GM23338 (cell line): Measurements from ENCODE around the gene IL13. TPM values are rescaled to one million over a fixed set of nuclear protein-coding genes. Genes with fewer than 3 reads are reported as not detected.

Experiments
- ATAC-seq: fragments of 200-7000 bp; cut with Tn5 transposase; 3 replicates; pipeline ENCODE4 v1.9.1; 2020
- DNase-seq: peaks from one replicate; pipeline ENCODE4 v3.0.0-alpha.2; 2015; ENCODE audit warnings: low spot score
- H2AFZ ChIP-seq: fragments of 200-600 bp; sonication (generic); 2 replicates; pipeline ENCODE4 v1.8.0; 2016; ENCODE audit warnings: antibody characterized with exemption, mild to moderate bottlenecking, moderate library complexity
- H3F3A ChIP-seq: fragments of 200-600 bp; sonication (generic); replicated peaks from 2 replicates; pipeline ENCODE4 v1.8.0; 2017; ENCODE audit warnings: antibody characterized with exemption, mixed run types, low read depth
- H3K27ac ChIP-seq: fragments of 200-600 bp; sonication (generic); 2 replicates; pipeline ENCODE4 v1.6.1; 2016; ENCODE audit warnings: low read depth
- H3K27me3 ChIP-seq: fragments of 200-600 bp; sonication (generic); 2 replicates; pipeline ENCODE4 v1.8.0; 2016; ENCODE audit warnings: mild to moderate bottlenecking, mixed run types, moderate library complexity; ENCODE audit not compliant: insufficient read depth
- H3K36me3 ChIP-seq: fragments of 200-600 bp; sonication (generic); 2 replicates; pipeline ENCODE4 v1.8.0; 2016; ENCODE audit warnings: mild to moderate bottlenecking; ENCODE audit not compliant: insufficient read depth
- H3K4me1 ChIP-seq: fragments of 200-600 bp; sonication (generic); 2 replicates; pipeline ENCODE4 v1.8.0; 2016; ENCODE audit warnings: mild to moderate bottlenecking, moderate library complexity; ENCODE audit not compliant: insufficient read depth
- H3K4me2 ChIP-seq: fragments of 200-600 bp; sonication (generic); 2 replicates; pipeline ENCODE4 v1.7.1; 2017; ENCODE audit warnings: mixed run types
- H3K4me3 ChIP-seq: fragments of 200-600 bp; sonication (generic); 2 replicates; pipeline ENCODE4 v1.6.1; 2016; ENCODE audit warnings: mixed run types
- H3K79me2 ChIP-seq: fragments of 200-600 bp; sonication (generic); replicated peaks from 2 replicates; pipeline ENCODE4 v1.8.0; 2017; ENCODE audit warnings: mild to moderate bottlenecking; ENCODE audit not compliant: insufficient read depth
- H3K9me2 ChIP-seq: fragments of 200-600 bp; sonication (generic); 2 replicates; pipeline ENCODE4 v1.8.0; 2017; ENCODE audit not compliant: insufficient read depth
- H4K20me1 ChIP-seq: fragments of 200-600 bp; sonication (generic); replicated peaks from 2 replicates; pipeline ENCODE4 v1.8.0; 2017; ENCODE audit warnings: mild to moderate bottlenecking; ENCODE audit not compliant: insufficient read depth
- H3K27ac Mint-ChIP-seq: 2 replicates; pipeline ENCODE4 v1.8.0; 2020; ENCODE audit warnings: inconsistent platforms, mild to moderate bottlenecking, moderate library complexity, mixed read lengths
- H3K27me3 Mint-ChIP-seq: 3 replicates; pipeline ENCODE4 v1.8.0; 2022; ENCODE audit warnings: low read depth, mild to moderate bottlenecking, moderate library complexity, mixed read lengths, inconsistent platforms; ENCODE audit not compliant: insufficient read depth, poor library complexity
- H3K36me3 Mint-ChIP-seq: 3 replicates; pipeline ENCODE4 v1.8.0; 2021; ENCODE audit warnings: low read depth, mild to moderate bottlenecking, inconsistent platforms, moderate library complexity, mixed read lengths
- H3K4me1 Mint-ChIP-seq: 3 replicates; pipeline ENCODE4 v1.8.0; 2020; ENCODE audit warnings: mild to moderate bottlenecking, inconsistent platforms, mixed read lengths
- H3K4me3 Mint-ChIP-seq: 3 replicates; pipeline ENCODE4 v1.8.0; 2021; ENCODE audit warnings: moderate library complexity, mild to moderate bottlenecking, inconsistent platforms, mixed read lengths
- H3K9me3 Mint-ChIP-seq: 3 replicates; pipeline ENCODE4 v1.8.0; 2020; ENCODE audit warnings: moderate library complexity, mild to moderate bottlenecking, inconsistent platforms, mixed read lengths
- CREB1 ChIP-seq: fragments of 250-450 bp; sonication (Bioruptor Pico); IDR thresholded peaks from 2 replicates; pipeline ENCODE4 v1.5.0; 2020; ENCODE audit warnings: low read depth, mild to moderate bottlenecking, moderate library complexity
- CTCF ChIP-seq, 2 experiments: fragments of 200-600 bp in 1 of 2; sonication (generic) in 1 of 2; conservative IDR thresholded peaks; 2 replicates each; pipeline versions ENCODE4 v1.5.1 to v1.6.1; 2016 to 2017; ENCODE audit warnings: antibody characterized with exemption in 2 of 2, low read depth in 2 of 2, mild to moderate bottlenecking in 2 of 2, moderate library complexity in 1 of 2
- EZH2 ChIP-seq: fragments of 200-600 bp; sonication (generic); IDR thresholded peaks from one replicate; pipeline ENCODE4 v1.8.0; 2017; ENCODE audit warnings: antibody characterized with exemption, mild to moderate bottlenecking, low read depth; ENCODE audit not compliant: unreplicated experiment
- EZH2phosphoT487 ChIP-seq: fragments of 200-600 bp; sonication (generic); IDR thresholded peaks from one replicate; pipeline ENCODE4 v1.8.1; 2018; ENCODE audit warnings: antibody characterized with exemption; ENCODE audit not compliant: unreplicated experiment
- JUNB ChIP-seq: IDR thresholded peaks from one replicate; pipeline ENCODE4 v1.6.1; 2016; ENCODE audit warnings: antibody characterized with exemption; ENCODE audit not compliant: unreplicated experiment
- NANOG ChIP-seq: IDR thresholded peaks from 2 replicates; pipeline ENCODE4 v1.6.1; 2016; ENCODE audit warnings: antibody characterized with exemption, borderline replicate concordance
- POLR2AphosphoS5 ChIP-seq: IDR thresholded peaks from 2 replicates; pipeline ENCODE4 v1.6.1; 2016; ENCODE audit warnings: antibody characterized with exemption, low read depth
- STAT1 ChIP-seq: IDR thresholded peaks from one replicate; pipeline ENCODE4 v1.6.1; 2016; ENCODE audit warnings: antibody characterized with exemption; ENCODE audit not compliant: unreplicated experiment
- ZNF114 ChIP-seq: fragments of 250-450 bp; sonication (Bioruptor Pico); IDR thresholded peaks from 2 replicates; pipeline ENCODE4 v1.5.0; 2020; ENCODE audit warnings: mild to moderate bottlenecking, moderate library complexity
- ZNF331 ChIP-seq: fragments of 250-450 bp; sonication (Bioruptor Pico); IDR thresholded peaks from 2 replicates; pipeline ENCODE4 v1.5.0; 2020; ENCODE audit warnings: low read depth, mild to moderate bottlenecking, moderate library complexity
- ZNF462 ChIP-seq: fragments of 250-450 bp; sonication (Bioruptor Pico); IDR thresholded peaks from 2 replicates; pipeline ENCODE4 v1.5.0; 2020; ENCODE audit warnings: mild to moderate bottlenecking, moderate library complexity
- polyA plus RNA-seq: library from polyadenylated mRNA; unstranded; fragments of >200 nt; fragmentation: Nextera tagmentation; extraction: Ambion mirVana; gene quantifications from 2 replicates; pipeline ENCODE4 v1.2.1, GENCODE V29; 2016
- total RNA-seq: library from RNA; depleted of rRNA; stranded (reverse); fragments of >200 nt; shearing (Covaris generic); gene quantifications from 2 replicates; pipeline ENCODE4 v1.2.3, GENCODE V29; 2014
- TF ChIP-seq, protein P1 (sequence below): IDR thresholded peaks from one replicate; pipeline ENCODE4 v1.6.1; 2018; ENCODE audit warnings: antibody characterized with exemption; ENCODE audit not compliant: unreplicated experiment
- TF ChIP-seq, protein P2 (sequence below): IDR thresholded peaks from 2 replicates; pipeline ENCODE4 v1.6.1; 2016; ENCODE audit warnings: antibody characterized with exemption

The IL13 gene
- total and polyA plus RNA-seq, 2 experiments from 2014 or later = not detected

DNA sequence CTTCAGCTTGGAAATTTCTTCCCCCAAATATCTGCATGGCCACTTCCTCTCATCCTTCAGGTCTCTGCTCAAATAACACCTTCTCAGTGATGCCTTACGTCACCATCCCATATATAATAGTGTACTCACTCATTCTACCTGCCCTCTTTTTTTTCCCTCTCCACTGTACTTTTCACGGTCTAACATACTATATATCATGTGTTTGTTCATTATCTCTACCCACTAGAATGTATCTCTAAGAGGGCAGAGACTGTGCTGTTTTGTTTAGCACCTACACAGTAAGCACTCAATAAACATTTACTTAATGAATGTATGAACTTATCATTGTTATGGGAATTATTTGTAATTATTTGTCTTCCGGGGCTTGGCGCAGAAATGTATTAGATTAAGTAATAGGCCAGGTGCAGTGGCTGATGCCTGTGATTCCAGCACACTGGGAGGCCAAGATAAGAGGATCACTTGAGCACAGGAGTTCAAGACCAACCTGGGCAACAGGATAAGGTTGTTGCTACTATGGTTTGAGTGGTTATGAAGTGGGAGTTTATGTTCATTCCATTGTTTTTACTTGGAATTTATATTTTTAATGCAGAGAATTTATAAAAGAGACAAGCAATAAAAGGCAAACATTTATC lies 6.0 kb upstream of the IL13 start:
- Histone ChIP-seq H3F3A (no peaks in the 10 kb centered on the region), H3K27me3 (peaks cover 32% of the 10 kb centered on the region), H2AFZ (no peak overlapping the region), H3K4me3 (no peak overlapping the region), H3K4me2 (no peak overlapping the region), H3K79me2 (no peaks in the 10 kb centered on the region), H3K9me2 (no peaks in the 10 kb centered on the region), H3K27ac (no peak overlapping the region), H3K36me3 (0 out of 2 replicates have a peak, but pooled peaks cover 4% of the 10 kb centered on the region), H4K20me1 (no peaks in the 10 kb centered on the region), H3K4me1 (no peaks in the 10 kb centered on the region; the same call in none of the 2 replicates)
- Mint-ChIP-seq H3K4me1 (peaks cover 6% of the 10 kb centered on the region; the same call in 1 of the 3 replicates), H3K9me3 (peaks cover 11% of the 10 kb centered on the region; the same call in 2 of the 3 replicates), H3K4me3 (no peak overlapping the region), H3K36me3 (peaks cover 13% of the 10 kb centered on the region; the same call in 1 of the 3 replicates), H3K27me3 (peaks cover 32% of the 10 kb centered on the region), H3K27ac (no peak overlapping the region)
- DNase-seq (no peak), ATAC-seq (no peak)
- TF ChIP-seq ZNF114 (CRISPR knock-in tag) (no peak), POLR2AphosphoS5 (no peak), CTCF (conservative IDR thresholded peaks at IDR 0.05; ENCODE audit: low read depth in 2 of 2) (no peak), STAT1 (no peak), NANOG (no peak), CREB1 (CRISPR knock-in tag) (no peak), ZNF462 (CRISPR knock-in tag) (no peak), EZH2 (no peak), JUNB (no peak), ZNF331 (CRISPR knock-in tag) (no peak), EZH2phosphoT487 (no peak)
- TF ChIP-seq, protein P1, sequence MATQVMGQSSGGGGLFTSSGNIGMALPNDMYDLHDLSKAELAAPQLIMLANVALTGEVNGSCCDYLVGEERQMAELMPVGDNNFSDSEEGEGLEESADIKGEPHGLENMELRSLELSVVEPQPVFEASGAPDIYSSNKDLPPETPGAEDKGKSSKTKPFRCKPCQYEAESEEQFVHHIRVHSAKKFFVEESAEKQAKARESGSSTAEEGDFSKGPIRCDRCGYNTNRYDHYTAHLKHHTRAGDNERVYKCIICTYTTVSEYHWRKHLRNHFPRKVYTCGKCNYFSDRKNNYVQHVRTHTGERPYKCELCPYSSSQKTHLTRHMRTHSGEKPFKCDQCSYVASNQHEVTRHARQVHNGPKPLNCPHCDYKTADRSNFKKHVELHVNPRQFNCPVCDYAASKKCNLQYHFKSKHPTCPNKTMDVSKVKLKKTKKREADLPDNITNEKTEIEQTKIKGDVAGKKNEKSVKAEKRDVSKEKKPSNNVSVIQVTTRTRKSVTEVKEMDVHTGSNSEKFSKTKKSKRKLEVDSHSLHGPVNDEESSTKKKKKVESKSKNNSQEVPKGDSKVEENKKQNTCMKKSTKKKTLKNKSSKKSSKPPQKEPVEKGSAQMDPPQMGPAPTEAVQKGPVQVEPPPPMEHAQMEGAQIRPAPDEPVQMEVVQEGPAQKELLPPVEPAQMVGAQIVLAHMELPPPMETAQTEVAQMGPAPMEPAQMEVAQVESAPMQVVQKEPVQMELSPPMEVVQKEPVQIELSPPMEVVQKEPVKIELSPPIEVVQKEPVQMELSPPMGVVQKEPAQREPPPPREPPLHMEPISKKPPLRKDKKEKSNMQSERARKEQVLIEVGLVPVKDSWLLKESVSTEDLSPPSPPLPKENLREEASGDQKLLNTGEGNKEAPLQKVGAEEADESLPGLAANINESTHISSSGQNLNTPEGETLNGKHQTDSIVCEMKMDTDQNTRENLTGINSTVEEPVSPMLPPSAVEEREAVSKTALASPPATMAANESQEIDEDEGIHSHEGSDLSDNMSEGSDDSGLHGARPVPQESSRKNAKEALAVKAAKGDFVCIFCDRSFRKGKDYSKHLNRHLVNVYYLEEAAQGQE = no peak
- TF ChIP-seq, protein P2, sequence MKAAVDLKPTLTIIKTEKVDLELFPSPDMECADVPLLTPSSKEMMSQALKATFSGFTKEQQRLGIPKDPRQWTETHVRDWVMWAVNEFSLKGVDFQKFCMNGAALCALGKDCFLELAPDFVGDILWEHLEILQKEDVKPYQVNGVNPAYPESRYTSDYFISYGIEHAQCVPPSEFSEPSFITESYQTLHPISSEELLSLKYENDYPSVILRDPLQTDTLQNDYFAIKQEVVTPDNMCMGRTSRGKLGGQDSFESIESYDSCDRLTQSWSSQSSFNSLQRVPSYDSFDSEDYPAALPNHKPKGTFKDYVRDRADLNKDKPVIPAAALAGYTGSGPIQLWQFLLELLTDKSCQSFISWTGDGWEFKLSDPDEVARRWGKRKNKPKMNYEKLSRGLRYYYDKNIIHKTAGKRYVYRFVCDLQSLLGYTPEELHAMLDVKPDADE = no peak
